GM12878 (cell line): ENCODE results near the gene NAV2.

Source experiments
- EP300 ChIP-seq, 2 experiments: fragments of 150-350 bp in 1 of 2; IDR thresholded peaks; 2 replicates each; pipeline ENCODE4 v1.6.1; 2011 to 2012; ENCODE audit warnings: low read depth in 2 of 2, low read length in 2 of 2, borderline replicate concordance in 1 of 2, improper control_type of control experiment in 1 of 2, inconsistent platforms in 1 of 2; ENCODE audit not compliant: control insufficient read depth in 1 of 2
- EZH2 ChIP-seq: IDR thresholded peaks from 2 replicates; pipeline ENCODE4 v1.6.1; 2012; ENCODE audit warnings: low read depth, mild to moderate bottlenecking, control low read depth, inconsistent platforms, low read length, borderline replicate concordance; ENCODE audit not compliant: control insufficient read depth
- IKZF1 ChIP-seq: fragments of 450-650 bp; conservative IDR thresholded peaks from 2 replicates; pipeline ENCODE4 v1.6.1; 2017; ENCODE audit warnings: antibody characterized with exemption, mild to moderate bottlenecking
- NR2C1 ChIP-seq: fragments of 450-650 bp; IDR thresholded peaks from 2 replicates; pipeline ENCODE4 v1.6.1; 2017; ENCODE audit warnings: antibody characterized with exemption, mild to moderate bottlenecking, moderate library complexity
- TF ChIP-seq, protein P1 (sequence below), 3 experiments: IDR thresholded peaks in 2 of 3; conservative IDR thresholded peaks in 1 of 3; 2 replicates each; pipeline ENCODE4 v1.5.1; 2011; ENCODE audit warnings: low read depth in 3 of 3, low read length in 3 of 3, mild to moderate bottlenecking in 3 of 3, control low read depth in 2 of 3, moderate library complexity in 2 of 3, inconsistent platforms in 1 of 3, mixed read lengths in 1 of 3; ENCODE audit not compliant: control insufficient read depth in 2 of 3, insufficient read depth in 1 of 3; ENCODE audit errors: extremely low read depth in 1 of 3

- TF ChIP-seq, protein P1, sequence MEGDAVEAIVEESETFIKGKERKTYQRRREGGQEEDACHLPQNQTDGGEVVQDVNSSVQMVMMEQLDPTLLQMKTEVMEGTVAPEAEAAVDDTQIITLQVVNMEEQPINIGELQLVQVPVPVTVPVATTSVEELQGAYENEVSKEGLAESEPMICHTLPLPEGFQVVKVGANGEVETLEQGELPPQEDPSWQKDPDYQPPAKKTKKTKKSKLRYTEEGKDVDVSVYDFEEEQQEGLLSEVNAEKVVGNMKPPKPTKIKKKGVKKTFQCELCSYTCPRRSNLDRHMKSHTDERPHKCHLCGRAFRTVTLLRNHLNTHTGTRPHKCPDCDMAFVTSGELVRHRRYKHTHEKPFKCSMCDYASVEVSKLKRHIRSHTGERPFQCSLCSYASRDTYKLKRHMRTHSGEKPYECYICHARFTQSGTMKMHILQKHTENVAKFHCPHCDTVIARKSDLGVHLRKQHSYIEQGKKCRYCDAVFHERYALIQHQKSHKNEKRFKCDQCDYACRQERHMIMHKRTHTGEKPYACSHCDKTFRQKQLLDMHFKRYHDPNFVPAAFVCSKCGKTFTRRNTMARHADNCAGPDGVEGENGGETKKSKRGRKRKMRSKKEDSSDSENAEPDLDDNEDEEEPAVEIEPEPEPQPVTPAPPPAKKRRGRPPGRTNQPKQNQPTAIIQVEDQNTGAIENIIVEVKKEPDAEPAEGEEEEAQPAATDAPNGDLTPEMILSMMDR (IDR thresholded peaks at IDR 0.05 in 2 of 3, conservative IDR thresholded peaks at IDR 0.05 in 1 of 3; ENCODE audit: control insufficient read depth in 2 of 3, extremely low read depth in 1 of 3, insufficient read depth in 1 of 3, low read depth in 3 of 3, low read length in 3 of 3), result no peak
- no peak for TF ChIP-seq EZH2
- no peak for TF ChIP-seq NR2C1
- TF ChIP-seq IKZF1, result no peak
- TF ChIP-seq EP300 (IDR thresholded peaks at IDR 0.05; ENCODE audit: borderline replicate concordance in 1 of 2, control insufficient read depth in 1 of 2, low read depth in 2 of 2, low read length in 2 of 2), result no peak
Measured at GRCh38 chr11:19819148-19819547, 106.5 kb downstream of the NAV2 start.
